ENCODE results near the gene SELENOV. TPM values are rescaled to one million over a fixed set of nuclear protein-coding genes. Genes with fewer than 3 reads are reported as not detected.

The SELENOV gene, protein sequence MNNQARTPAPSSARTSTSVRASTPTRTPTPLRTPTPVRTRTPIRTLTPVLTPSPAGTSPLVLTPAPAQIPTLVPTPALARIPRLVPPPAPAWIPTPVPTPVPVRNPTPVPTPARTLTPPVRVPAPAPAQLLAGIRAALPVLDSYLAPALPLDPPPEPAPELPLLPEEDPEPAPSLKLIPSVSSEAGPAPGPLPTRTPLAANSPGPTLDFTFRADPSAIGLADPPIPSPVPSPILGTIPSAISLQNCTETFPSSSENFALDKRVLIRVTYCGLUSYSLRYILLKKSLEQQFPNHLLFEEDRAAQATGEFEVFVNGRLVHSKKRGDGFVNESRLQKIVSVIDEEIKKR
- 0.33 TPM in 1 of 2 replicates, not detected in the other for total RNA-seq

DNA sequence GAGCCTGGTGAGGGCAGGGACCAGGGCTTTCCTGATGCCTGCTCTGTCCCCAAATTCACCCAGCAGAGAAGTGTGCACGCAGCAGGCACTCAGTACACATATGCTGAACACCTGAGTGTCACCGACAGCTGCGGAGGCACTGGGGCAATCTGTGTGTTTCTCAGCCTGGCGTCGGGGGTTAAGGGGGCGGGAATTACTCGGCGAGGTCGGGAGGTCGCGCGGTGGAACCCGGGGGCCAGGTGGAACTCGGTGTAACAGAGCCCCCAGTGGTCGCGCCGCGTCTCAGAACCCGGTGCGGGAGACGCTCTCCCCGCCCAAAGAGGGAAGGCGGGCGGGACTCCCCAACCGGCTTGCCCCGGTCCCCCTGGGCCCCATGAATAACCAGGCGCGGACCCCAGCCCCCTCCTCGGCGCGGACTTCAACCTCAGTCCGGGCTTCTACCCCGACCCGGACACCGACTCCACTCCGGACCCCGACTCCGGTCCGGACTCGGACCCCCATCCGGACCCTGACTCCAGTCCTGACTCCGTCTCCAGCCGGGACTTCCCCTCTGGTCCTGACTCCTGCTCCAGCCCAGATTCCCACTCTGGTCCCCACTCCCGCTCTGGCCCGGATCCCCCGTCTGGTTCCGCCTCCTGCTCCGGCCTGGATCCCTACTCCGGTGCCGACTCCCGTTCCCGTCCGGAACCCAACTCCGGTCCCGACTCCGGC is at the start of gene SELENOV:
TSS of gene SELENOV (plus strand) at position 300 of the 711 bp plus-strand sequence. CDS start at position 374, 74 bp downstream.

DNA sequence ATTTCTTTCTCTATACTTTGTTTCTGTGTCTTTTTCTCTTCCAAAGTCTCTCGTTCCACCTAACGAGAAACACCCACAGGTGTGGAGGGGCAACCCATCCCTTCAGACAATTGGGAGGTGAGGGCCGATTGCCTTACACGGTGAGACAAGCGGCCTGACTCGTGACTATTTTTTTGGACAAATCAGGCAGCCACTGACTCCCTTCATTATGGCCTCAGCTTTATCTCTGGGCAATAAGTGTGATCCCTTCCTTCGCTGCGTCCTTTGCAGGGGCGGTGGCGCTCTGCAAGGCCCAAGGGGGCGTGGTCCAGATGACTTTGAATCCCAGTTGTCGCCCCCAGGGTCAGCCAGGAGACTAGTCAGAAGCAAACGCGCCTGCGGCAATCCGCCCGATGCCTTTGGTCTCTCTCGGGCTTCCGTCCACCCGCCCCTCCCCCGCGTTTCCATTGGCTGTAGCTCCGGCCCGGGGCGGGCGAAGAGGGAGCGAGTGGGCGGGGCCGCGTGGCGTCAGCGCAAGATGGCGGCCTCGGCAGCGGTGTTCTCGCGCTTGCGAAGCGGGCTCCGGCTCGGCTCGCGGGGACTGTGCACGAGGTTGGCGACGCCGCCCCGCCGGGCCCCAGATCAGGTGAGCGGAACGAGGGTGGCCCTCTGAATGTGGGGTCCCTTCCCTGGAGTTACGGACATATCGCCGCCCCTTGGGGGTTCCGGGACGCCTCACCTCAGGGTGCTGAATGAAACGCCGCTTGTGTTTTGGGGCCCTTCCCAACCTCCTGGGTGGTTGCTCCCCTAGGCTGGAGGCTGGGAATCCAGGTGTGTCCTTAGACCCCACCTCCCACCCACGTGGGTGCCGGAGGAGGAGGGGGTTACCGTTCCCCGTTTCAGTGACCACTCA is 34.4 kb upstream of the SELENOV start, which contains the start of gene TIMM50:
TSS of gene TIMM50 (plus strand) at position 502 of the 892 bp plus-strand sequence. CDS start at position 518, 16 bp downstream.

DNA sequence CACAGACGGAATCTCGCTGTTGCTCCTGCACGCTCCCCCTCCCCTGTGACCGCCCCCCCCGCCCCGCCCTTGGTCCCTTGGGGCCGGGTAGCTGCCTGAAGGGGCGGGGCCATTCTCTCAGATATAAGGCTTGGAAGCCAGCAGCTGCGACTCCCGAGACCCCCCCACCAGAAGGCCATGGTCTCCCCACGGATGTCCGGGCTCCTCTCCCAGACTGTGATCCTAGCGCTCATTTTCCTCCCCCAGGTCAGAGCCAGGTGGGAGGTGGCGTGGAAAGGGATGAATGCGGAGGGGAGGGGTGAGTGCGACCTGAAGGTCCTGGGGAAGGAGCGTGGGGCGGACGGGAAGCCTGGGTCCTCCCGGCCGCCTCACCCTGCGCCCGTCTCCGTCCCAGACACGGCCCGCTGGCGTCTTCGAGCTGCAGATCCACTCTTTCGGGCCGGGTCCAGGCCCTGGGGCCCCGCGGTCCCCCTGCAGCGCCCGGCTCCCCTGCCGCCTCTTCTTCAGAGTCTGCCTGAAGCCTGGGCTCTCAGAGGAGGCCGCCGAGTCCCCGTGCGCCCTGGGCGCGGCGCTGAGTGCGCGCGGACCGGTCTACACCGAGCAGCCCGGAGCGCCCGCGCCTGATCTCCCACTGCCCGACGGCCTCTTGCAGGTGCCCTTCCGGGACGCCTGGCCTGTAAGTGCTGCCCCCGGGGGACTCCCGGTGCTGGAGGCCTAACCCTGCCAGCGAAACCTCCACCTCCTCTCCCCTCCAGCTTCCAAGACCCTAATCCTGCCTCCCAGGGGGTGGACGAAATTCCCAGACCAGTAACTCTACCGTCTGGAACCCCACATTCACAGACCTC is 15.9 kb upstream of the SELENOV start, which contains the start of gene DLL3:
TSS of gene DLL3 (plus strand) at position 150 of the 845 bp plus-strand sequence. CDS start at position 178, 28 bp downstream.

DNA sequence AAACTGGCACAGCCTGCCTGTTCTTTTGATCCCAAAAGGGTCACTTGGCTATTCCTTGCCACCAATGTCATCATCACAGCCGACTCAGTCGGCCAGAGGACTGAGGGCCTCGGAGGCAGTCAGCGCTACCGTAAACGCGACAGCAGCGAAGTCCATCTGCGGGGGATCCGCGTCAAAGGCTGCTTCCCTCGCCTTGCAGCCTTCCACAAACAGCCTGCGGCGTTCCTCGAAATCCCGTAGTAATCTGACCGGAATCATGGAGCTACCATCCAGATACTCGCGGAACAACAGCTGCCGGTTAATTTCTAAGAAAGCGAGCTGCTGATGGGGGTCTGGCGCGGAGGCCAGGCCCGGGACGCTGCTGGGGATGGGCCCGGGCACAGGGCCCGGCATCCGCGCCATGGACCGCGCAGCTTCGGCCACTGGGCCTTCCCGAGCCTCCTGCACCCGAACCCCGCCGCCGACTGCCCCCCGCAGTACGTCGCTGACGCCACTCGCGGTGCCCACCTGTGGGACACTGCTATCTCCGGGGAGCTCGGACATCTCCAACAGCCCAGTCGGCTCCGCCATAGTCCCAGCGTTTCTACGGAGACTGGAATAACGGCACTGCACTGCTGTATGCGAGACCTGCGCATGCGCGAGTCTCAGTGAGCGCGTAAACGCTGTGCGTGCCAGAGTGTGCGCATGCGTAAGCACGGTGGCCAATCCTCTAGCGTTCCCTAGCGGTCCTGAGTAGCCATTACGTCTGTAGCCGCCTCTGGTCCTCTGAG is 17.5 kb downstream of the SELENOV start, which contains the start of gene EID2B:
TSS of gene EID2B (minus strand) at position 620 of the 770 bp plus-strand sequence. CDS start at position 570, 50 bp downstream.

DNA sequence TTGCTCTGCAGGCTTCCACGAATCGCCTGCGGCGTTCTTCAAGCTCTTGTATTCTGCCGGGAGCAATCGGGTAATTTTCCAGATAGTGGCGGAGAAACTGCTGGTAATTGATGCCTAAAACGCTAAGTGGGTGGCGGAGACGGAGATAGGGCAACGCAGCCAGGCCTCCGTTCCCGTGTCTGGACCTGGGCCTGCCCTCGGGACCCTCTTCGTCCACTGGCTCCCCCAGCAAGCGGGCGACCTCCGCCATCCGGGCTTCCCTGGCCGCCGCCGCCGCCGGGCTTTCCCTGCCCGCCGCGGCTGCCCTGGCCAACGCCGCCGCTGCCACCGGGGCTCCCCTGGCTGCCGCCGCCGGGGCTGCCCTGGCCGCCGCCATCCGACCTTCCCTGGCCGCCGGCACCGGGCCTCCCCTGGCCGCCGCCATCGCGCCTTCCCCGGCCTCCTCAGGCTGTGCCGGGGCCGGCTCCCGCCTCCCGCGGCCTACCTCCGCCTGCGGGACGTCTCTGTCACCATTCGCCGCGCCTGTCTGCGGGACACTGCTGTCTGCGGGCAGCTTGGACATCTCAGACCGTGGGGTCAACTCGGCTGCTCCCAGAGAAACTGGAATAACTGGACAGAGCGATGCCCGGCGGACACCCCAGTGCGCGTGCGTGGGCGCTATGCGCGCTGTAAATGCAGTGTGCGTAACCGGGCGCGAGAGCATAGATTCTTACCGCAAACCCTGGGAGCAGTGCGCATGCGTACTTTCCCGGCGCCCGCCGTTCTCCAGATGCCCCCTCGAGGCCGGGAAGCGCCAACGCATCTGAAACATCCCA is 24.8 kb downstream of the SELENOV start, which contains the start of gene EID2:
TSS of gene EID2 (minus strand) at position 644 of the 815 bp plus-strand sequence. CDS start at position 562, 82 bp downstream.

Other genes with a start within 250 kb of the SELENOV start
- gene IFNL2, start 246.7 kb upstream of the SELENOV start, total RNA-seq = not detected in 2 replicates
- not detected in 2 replicates for gene IFNL1, start 218.7 kb upstream of the SELENOV start, total RNA-seq
- 0.15 and 0.50 TPM in 2 replicates for gene LRFN1, start 194.3 kb upstream of the SELENOV start, total RNA-seq
- gene GMFG, start 179.1 kb upstream of the SELENOV start, total RNA-seq = not detected in 2 replicates
- gene SAMD4B, start 172.7 kb upstream of the SELENOV start, total RNA-seq = 68.4 and 109 TPM in 2 replicates
- 36.2 and 42.3 TPM in 2 replicates for gene PAF1, start 124.0 kb upstream of the SELENOV start, total RNA-seq
- gene MED29, start 123.8 kb upstream of the SELENOV start, total RNA-seq = 17.9 and 34.4 TPM in 2 replicates
- gene ZFP36, start 108.3 kb upstream of the SELENOV start, total RNA-seq = 7.3 and 8.8 TPM in 2 replicates
- gene PLEKHG2, start 102.5 kb upstream of the SELENOV start, total RNA-seq = 13.1 and 25.5 TPM in 2 replicates
- 127 and 236 TPM in 2 replicates for gene RPS16, start 79.2 kb upstream of the SELENOV start, total RNA-seq
- gene SUPT5H, start 69.6 kb upstream of the SELENOV start, total RNA-seq = 54.5 and 81.5 TPM in 2 replicates
- 70.5 and 72.4 TPM in 2 replicates for gene TIMM50, start 34.3 kb upstream of the SELENOV start, total RNA-seq
- gene DLL3, start 16.2 kb upstream of the SELENOV start, total RNA-seq = under 0.01 and 0.33 TPM in 2 replicates
- gene EID2B, start 17.7 kb downstream of the SELENOV start, total RNA-seq = 2.6 and 3.3 TPM in 2 replicates
- 10.8 and 15.2 TPM in 2 replicates for gene EID2, start 25.0 kb downstream of the SELENOV start, total RNA-seq
- gene LGALS13, start 87.4 kb downstream of the SELENOV start, total RNA-seq = not detected in 2 replicates
- not detected in 2 replicates for gene LGALS16, start 140.8 kb downstream of the SELENOV start, total RNA-seq
- not detected in 2 replicates for gene LGALS14, start 189.3 kb downstream of the SELENOV start, total RNA-seq
- not detected in 2 replicates for gene CLC, start 222.9 kb downstream of the SELENOV start, total RNA-seq